ENCODE results near the gene BCL2. TPM values are rescaled to one million over a fixed set of nuclear protein-coding genes. Genes with fewer than 3 reads are reported as not detected.

The BCL2 gene
- total RNA-seq, 1 donor, result 4.2 TPM

DNA sequence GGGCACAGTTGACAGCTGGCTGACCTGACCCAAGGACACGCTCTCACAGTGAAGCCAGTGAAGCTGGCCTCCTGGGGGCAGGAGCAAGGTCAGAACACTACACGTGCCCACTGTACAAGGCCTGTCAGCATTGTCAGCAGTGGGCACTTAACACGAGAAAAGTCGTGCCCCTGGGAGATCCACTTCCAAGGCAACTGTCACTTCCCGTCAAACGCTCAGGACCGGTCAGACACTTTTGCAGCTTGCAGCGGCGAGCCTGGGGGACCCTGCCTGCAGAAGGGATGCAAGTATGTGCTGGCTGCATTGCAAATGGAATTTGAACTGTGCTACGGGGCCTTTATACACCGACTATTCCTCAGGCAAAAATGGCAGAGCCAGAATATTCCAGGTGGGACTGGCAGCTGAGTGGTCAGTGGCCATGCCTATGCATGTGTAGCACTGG, 176.2 kb downstream of the BCL2 start:
- no peak overlapping the region for H3K4me3 ChIP-seq (ENCODE audit: low read depth, low read length)
- TF ChIP-seq, protein P1, sequence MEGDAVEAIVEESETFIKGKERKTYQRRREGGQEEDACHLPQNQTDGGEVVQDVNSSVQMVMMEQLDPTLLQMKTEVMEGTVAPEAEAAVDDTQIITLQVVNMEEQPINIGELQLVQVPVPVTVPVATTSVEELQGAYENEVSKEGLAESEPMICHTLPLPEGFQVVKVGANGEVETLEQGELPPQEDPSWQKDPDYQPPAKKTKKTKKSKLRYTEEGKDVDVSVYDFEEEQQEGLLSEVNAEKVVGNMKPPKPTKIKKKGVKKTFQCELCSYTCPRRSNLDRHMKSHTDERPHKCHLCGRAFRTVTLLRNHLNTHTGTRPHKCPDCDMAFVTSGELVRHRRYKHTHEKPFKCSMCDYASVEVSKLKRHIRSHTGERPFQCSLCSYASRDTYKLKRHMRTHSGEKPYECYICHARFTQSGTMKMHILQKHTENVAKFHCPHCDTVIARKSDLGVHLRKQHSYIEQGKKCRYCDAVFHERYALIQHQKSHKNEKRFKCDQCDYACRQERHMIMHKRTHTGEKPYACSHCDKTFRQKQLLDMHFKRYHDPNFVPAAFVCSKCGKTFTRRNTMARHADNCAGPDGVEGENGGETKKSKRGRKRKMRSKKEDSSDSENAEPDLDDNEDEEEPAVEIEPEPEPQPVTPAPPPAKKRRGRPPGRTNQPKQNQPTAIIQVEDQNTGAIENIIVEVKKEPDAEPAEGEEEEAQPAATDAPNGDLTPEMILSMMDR (IDR thresholded peaks at IDR 0.05; ENCODE audit: insufficient read depth, low read length), result no peak
- no peak for DNase-seq (ENCODE audit: low read depth)

DNA sequence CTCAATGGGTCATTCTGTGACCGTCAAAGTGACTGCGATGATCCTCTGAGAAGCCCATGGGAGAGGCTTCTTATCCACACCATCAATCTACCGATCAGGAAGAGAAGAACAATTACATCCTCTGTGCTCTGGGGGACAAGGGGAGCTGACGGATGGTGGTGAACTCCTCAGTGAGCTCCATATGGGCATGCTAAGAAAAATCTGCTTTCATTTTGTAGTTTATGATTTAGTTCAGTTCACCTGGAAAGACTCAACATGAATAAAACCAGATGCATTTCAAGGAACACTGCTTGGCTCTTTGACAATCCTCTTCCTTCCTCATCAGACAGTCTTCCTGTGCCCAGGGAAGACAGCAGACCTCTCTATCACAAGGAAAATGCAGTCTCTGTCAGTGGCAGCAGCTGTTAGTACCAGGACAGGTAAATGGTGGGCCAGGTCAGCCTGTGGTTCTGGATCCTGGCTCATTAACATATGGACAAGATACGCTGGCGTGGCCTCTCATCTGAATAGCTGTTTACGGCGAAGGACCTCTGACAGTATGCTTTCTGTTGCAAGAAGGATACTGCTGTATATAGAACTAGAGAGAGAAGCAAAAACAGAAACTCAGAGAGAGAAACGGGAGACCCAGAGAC, 176.9 kb downstream of the BCL2 start:
- no peak for DNase-seq (ENCODE audit: low read depth)
- no peak overlapping the region for H3K4me3 ChIP-seq (ENCODE audit: low read depth, low read length)
- TF ChIP-seq, protein P1 (IDR thresholded peaks at IDR 0.05; ENCODE audit: insufficient read depth, low read length), result no peak

DNA sequence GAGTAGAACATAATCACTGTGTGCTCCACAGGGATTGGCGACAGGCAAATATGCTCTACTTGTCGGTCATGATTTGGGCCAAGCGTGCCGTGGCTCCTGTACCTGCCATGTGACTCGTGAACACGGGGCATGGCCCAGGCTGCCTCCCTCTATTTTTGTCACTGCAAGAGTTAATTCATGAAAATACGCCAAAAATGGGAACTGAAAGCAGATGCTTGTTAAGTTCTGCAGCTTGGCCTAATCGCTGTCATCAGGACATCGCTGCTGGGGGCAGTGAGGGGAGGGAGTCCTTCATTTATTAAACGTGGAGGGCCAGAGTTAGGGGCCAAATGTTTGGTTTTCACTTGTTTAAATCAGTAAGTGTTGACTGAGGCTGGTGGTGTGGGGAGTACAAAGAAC, 177.8 kb downstream of the BCL2 start:
- DNase-seq (ENCODE audit: low read depth), result no peak
- TF ChIP-seq, protein P1 (IDR thresholded peaks at IDR 0.05; ENCODE audit: insufficient read depth, low read length), result no peak

DNA sequence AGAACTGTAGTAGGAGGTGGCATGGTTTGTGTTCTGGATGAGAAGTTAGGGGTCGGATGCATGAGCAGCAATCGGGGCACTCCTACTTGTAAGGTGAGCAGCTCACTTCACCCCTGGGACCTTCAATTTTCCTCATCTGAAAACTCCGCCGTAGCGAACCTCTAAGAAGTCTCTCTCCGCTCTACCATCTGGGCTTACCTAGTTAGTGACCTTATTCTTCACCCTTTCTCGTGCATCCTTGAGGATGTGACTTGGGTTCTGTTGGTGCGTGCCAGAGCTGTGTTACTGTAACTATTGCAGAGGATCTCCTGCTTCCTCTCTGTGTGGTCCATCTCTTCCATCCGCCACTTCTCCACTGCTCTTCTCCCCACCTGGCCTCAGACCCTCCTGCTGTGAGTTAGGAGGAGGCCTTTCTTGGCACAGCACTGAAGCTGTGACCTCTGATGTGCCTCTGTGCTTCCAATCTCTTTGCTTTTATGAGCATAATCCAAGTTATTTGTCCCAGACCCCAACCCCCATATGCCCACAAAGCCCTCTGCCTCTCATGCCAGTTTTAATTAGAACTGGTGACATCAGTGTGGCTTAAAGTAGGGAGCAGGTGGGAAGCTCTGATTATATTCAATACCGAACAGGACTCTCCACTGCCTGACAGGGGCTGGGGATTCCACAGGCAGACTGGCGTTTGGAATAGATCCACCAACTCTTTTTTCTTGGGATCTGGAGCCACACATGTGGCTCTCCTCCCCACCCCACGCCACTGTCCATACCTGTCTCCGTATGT, 178.4 kb downstream of the BCL2 start:
- no peak overlapping the region for H3K4me3 ChIP-seq (ENCODE audit: low read depth, low read length)
- TF ChIP-seq, protein P1 (IDR thresholded peaks at IDR 0.05; ENCODE audit: insufficient read depth, low read length), result no peak
- no peak for DNase-seq (ENCODE audit: low read depth)

More for the DNA sequence above, 177.8 kb downstream of the BCL2 start:
- no peak overlapping the region for H3K4me3 ChIP-seq (ENCODE audit: low read depth, low read length)

DNA sequence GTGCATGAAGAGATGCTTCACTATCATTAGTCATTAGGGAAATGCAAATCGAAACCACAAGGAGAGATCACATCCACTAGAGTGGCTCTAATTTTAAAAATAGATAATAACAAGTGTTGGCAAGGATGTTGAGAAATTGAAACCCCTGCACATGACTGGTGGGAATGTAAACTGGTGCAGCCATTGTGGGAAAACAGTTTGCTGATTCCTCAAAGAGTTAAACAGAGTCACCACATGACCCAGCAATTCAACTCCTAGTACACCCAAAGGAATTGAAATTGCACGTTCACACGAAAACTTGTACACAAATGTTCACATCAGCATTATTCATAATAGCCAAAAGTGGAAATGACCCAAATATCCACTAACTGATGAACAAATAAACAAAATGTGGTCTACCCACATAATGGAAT, 179.5 kb downstream of the BCL2 start:
- H3K4me3 ChIP-seq (ENCODE audit: low read depth, low read length), result no peak overlapping the region
- TF ChIP-seq, protein P1 (IDR thresholded peaks at IDR 0.05; ENCODE audit: insufficient read depth, low read length), result no peak
- no peak for DNase-seq (ENCODE audit: low read depth)

DNA sequence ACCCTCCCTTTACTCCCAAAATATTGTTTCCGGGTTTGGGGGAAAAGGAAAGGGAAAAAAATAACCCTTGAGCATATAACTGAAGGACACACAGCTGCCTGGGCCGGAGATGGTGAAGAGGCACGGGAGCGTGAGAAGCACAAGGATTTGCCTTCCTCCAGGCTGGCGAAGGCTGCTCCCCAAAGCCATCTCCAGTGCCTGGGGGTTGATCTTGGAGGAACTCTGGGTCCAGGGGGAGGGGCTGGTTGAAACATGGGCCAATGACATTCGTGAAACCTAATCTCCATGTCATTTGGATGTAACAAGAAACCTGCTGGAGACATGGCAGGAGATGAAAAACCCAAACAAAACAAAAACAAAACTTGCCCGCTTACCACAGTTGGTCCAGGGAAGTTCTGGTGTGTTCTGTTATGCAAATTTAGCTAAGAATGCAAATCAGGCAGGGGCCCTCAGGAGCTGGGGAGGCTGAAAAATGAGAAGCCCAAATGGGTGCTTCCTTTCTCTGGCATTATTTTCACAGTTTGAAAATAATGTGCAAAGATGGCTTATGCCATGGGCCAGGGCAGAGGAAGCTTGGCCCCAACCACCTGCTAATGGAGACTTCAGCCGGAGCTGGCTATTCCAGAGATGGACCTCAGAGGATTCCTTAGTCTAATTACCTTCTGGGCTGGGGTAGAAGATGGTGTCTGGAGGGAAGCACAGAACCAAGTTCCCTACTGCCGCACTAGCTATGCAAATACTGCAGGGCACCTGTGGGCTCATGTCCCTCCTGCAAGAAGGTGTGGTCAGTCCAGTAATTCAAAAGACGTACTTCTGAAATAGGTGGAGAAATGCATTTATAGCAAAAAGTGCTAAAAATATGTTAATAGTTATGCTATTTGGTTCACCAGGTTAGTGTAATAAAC, 180.9 kb downstream of the BCL2 start:
- no peak overlapping the region for H3K4me3 ChIP-seq (ENCODE audit: low read depth, low read length)
- DNase-seq (ENCODE audit: low read depth), result no peak
- TF ChIP-seq, protein P1 (IDR thresholded peaks at IDR 0.05; ENCODE audit: insufficient read depth, low read length), result no peak
